ENCODE measurements around the gene LHFPL2.

The LHFPL2 gene

GRCh38 chr5:78665534-78665933 is 17.0 kb upstream of the LHFPL2 start:
- no peak for DNase-seq

GRCh38 chr5:78662323-78662722 is 13.8 kb upstream of the LHFPL2 start:
- no peak for DNase-seq

GRCh38 chr5:78661691-78662090 is 13.1 kb upstream of the LHFPL2 start:
- DNase-seq, result no peak

- DNase-seq, result no peak
Measured at GRCh38 chr5:78661044-78661443, 12.5 kb upstream of the LHFPL2 start.

- no peak for DNase-seq
Measured at GRCh38 chr5:78660401-78660800, 11.8 kb upstream of the LHFPL2 start.

- no peak for DNase-seq
Measured at GRCh38 chr5:78659714-78660113, 11.1 kb upstream of the LHFPL2 start.

- no peak for DNase-seq
Measured at GRCh38 chr5:78659114-78659513, 10.5 kb upstream of the LHFPL2 start.

- DNase-seq, result no peak
Measured at GRCh38 chr5:78657201-78657600, 8.6 kb upstream of the LHFPL2 start.

GRCh38 chr5:78655746-78656290 is 7.2 kb upstream of the LHFPL2 start:
- no peak for DNase-seq

- no peak for DNase-seq
Measured at GRCh38 chr5:78654386-78654785, 5.8 kb upstream of the LHFPL2 start.

GRCh38 chr5:78653681-78654366 is 5.3 kb upstream of the LHFPL2 start:
- DNase-seq, result no peak

- DNase-seq, result no peak
Measured at GRCh38 chr5:78653031-78653430, 4.5 kb upstream of the LHFPL2 start.

GRCh38 chr5:78651468-78651867 is 2.9 kb upstream of the LHFPL2 start:
- DNase-seq, result no peak

GRCh38 chr5:78650531-78650930 is 2.0 kb upstream of the LHFPL2 start:
- DNase-seq, result no peak

- DNase-seq, result peak; percentile 39
Measured at GRCh38 chr5:78649861-78650496, 1.4 kb upstream of the LHFPL2 start.

GRCh38 chr5:78649211-78649695 is 681 bp upstream of the LHFPL2 start:
- peak; percentile 56 for DNase-seq

- DNase-seq, result peak; percentile 79
Measured at GRCh38 chr5:78647838-78648358, 674 bp downstream of the LHFPL2 start.

GRCh38 chr5:78647351-78647818 is 1.2 kb downstream of the LHFPL2 start:
- DNase-seq, result peak; percentile 67

GRCh38 chr5:78644741-78645300 is 3.8 kb downstream of the LHFPL2 start:
- no peak for DNase-seq

GRCh38 chr5:78644129-78644528 is 4.4 kb downstream of the LHFPL2 start:
- no peak for DNase-seq

GRCh38 chr5:78642701-78643100 is 5.9 kb downstream of the LHFPL2 start:
- no peak for DNase-seq

- DNase-seq, result no peak
Measured at GRCh38 chr5:78640662-78641474, 7.7 kb downstream of the LHFPL2 start.

- peak; percentile 37 for DNase-seq
Measured at GRCh38 chr5:78639791-78640190, 8.8 kb downstream of the LHFPL2 start.
